K562 (cell line): ENCODE data around the gene KRTAP4-11.

Experiments used
- CREB1 ChIP-seq, 2 experiments: sonication (generic) in 1 of 2; formaldehyde crosslinking in 1 of 2; IDR thresholded peaks; 2 replicates each; pipeline versions ENCODE4 v1.6.1 to v1.8.0; 2012 to 2022; ENCODE audit warnings: inconsistent platforms in 1 of 2, mild to moderate bottlenecking in 1 of 2, missing genetic modification reagents in 1 of 2, moderate library complexity in 1 of 2
- CTCF ChIP-seq, 3 experiments: IDR thresholded peaks in 2 of 3; conservative IDR thresholded peaks in 1 of 3; 2 replicates each; pipeline ENCODE4 v1.5.1; 2011 to 2012; ENCODE audit warnings: low read length in 3 of 3, mild to moderate bottlenecking in 3 of 3, control low read depth in 2 of 3, improper control_type of control experiment in 1 of 3, inconsistent platforms in 1 of 3, low read depth in 1 of 3, mixed read lengths in 1 of 3, moderate library complexity in 1 of 3; ENCODE audit not compliant: insufficient read depth in 2 of 3
- TCF7 ChIP-seq: sonication (generic); IDR thresholded peaks from 2 replicates; pipeline ENCODE4 v1.6.1; 2016; ENCODE audit warnings: antibody characterized with exemption, borderline replicate concordance
- ZC3H11A ChIP-seq: IDR thresholded peaks from 2 replicates; pipeline ENCODE4 v1.6.1; 2012; ENCODE audit warnings: low read depth, low read length, improper control_type of control experiment
- TF ChIP-seq, protein P1 (sequence below): fragments of 200-800 bp; sonication (Bioruptor generic); IDR thresholded peaks from 2 replicates; pipeline ENCODE4 v1.6.1; 2017; ENCODE audit warnings: missing genetic modification characterization, missing compliant biosample characterization

DNA sequence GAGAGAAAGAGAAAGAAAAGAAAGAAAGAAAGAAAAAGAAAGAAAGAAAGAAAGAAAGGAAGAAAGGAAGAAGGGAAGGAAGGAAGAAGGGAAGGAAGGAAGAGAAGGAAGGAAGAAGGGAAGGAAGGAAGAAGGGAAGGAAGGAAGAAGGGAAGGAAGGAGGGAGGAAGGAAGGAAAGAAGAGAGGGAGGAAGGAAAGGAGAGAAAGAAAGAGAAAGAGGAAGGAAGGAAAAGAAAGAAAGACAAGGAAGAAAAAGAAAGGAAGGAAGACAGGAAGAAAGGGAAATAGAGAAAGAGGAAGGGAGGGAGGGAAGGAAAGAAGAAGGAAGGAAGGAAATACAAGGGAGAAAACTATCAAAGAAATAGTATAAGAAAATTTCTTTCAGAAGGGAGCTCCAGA is 41.4 kb downstream of the KRTAP4-11 start:
- TF ChIP-seq, protein P1, sequence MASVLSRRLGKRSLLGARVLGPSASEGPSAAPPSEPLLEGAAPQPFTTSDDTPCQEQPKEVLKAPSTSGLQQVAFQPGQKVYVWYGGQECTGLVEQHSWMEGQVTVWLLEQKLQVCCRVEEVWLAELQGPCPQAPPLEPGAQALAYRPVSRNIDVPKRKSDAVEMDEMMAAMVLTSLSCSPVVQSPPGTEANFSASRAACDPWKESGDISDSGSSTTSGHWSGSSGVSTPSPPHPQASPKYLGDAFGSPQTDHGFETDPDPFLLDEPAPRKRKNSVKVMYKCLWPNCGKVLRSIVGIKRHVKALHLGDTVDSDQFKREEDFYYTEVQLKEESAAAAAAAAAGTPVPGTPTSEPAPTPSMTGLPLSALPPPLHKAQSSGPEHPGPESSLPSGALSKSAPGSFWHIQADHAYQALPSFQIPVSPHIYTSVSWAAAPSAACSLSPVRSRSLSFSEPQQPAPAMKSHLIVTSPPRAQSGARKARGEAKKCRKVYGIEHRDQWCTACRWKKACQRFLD (CRISPR knock-in tag), result no peak
- TF ChIP-seq CTCF (IDR thresholded peaks at IDR 0.05 in 2 of 3, conservative IDR thresholded peaks at IDR 0.05 in 1 of 3; ENCODE audit: insufficient read depth in 2 of 3, low read depth in 1 of 3, low read length in 3 of 3) (no peak), ZC3H11A (no peak), TCF7 (no peak), CREB1 (IDR thresholded peaks at IDR 0.05) (no peak), CREB1 (CRISPR knock-in tag; IDR thresholded peaks at IDR 0.05) (no peak)
